Body of pancreas (tissue), 4 donors: Measurements from ENCODE around the gene LAMC2.

Experiments
- CTCF ChIP-seq, 7 experiments: fragments of 450-650 bp in 4 of 7; fragments of 200-600 bp in 3 of 7; sonication (generic) in 3 of 7; IDR thresholded peaks; one replicate each; pipeline ENCODE4 v1.5.1; 2016 to 2019; ENCODE audit warnings: antibody characterized with exemption in 7 of 7
- POLR2A ChIP-seq, 3 donors: fragments of 450-650 bp; IDR thresholded peaks; one replicate each; pipeline ENCODE4 v1.6.1; 2016; ENCODE audit warnings: antibody characterized with exemption in 3 of 3, mild to moderate bottlenecking in 2 of 3

GRCh38 chr1:183152180-183152579, 33.9 kb upstream of the LAMC2 start:
- TF ChIP-seq CTCF (IDR thresholded peaks at IDR 0.05) (no peak), POLR2A (IDR thresholded peaks at IDR 0.05) (no peak)
